Choroid plexus epithelial cell (primary cell): ENCODE results near the gene RYR2.
"Not testable (repeated sequence)": the region's sequence is repeated elsewhere in the genome, so short reads cannot be mapped to it uniquely, and the experiment has no call there.

Source experiments
- DNase-seq: peaks from one replicate; pipeline ENCODE4 v3.0.0-alpha.2; 2010; ENCODE audit warnings: low read depth
- H3K4me3 ChIP-seq: 2 replicates; pipeline ENCODE4 v1.5.1; 2011; ENCODE audit warnings: low read depth, mild to moderate bottlenecking, control low read depth, low read length, moderate library complexity
- CTCF ChIP-seq: conservative IDR thresholded peaks from 2 replicates; pipeline ENCODE4 v1.5.1; 2011; ENCODE audit warnings: low read depth, mild to moderate bottlenecking, control low read depth, inconsistent platforms, low read length, moderate library complexity

Gene RYR2

DNA sequence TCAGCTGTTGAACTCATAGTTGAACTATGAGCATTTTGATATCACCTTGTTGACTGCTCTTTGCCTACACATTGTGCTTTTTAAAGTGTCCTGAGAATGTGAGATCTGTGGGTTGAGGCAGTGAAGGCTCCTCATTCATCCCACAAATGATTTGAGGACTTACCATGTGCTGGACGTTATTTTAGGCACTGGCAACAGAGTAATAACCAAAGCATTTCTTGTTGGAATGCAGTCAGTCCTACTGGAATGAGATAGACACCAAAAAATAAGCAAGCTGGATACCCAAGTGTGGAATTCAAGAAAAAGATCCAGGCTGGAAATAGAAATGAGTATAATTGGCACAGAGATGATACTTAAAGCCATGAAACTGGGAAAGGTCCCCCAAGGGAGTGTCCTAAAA is 775.3 kb downstream of the RYR2 start:
- no peak for DNase-seq
- no peak for TF ChIP-seq CTCF
- no peak overlapping the region for H3K4me3 ChIP-seq

DNA sequence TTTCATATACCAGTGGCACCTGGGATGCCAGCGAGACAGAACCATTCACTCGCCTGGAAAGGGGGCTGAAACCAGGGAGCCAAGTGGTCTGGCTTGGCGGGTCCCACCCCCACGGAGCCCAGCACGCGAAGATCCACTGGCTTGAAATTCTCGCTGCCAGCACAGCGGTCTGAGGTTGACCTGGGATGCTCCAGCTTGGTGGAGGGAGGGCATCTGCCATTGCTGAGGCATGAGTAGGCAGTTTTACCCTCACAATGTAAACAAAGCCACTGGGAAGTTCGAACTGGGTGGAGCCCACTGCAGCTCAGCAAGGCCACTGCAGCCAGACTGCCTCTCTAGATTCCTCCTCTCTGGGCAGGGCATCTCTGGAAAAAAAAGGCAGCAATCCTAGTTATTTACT is 778.6 kb downstream of the RYR2 start:
- H3K4me3 ChIP-seq, DNase-seq: not testable (repeated sequence)

DNA sequence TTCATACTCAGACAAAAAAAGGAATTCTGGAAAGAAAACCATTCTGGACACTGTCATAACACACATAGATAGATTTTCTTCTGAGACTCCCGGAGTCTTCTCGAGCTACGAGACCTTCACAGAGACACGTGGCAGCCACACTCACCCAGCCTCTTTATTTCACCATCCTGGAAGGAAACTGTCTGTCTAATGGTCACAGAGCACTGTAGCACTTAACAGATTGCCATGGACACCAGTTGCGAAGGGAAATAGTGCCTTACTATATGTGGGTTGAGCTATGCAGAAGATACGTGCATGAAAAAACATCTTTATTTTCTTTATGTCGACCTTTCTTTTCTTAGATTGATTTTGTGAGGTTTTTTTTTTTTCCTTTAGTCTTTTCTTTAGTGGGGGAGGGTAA is 790.9 kb downstream of the RYR2 start:
- no peak for DNase-seq
- H3K4me3 ChIP-seq: no peak overlapping the region
- no peak for TF ChIP-seq CTCF

DNA sequence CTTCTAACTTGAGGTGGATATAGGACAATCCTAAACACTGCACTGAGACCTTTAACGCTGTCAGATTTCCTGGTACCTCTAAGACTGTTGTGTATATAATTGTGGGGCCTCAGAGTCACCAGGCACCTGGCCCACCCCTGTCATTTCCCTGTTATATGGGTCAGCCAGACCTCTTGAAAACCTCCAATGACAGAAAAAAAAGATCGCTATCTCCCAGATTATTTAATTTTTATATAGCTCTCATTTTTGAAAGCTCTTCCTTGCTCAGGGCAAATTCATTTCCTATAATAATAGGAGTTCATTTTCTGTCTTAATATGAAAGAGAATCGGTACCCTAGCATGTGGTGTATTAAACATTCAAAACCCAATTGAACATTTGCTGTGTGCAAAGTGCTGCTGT is 792.1 kb downstream of the RYR2 start:
- TF ChIP-seq CTCF: no peak
- no peak for DNase-seq

GRCh38 chr1:237834461-237834860 is 792.5 kb downstream of the RYR2 start:
- TF ChIP-seq CTCF: no peak
- DNase-seq: no peak

More for the DNA sequence above, 792.1 kb downstream of the RYR2 start:
- no peak overlapping the region for H3K4me3 ChIP-seq

DNA sequence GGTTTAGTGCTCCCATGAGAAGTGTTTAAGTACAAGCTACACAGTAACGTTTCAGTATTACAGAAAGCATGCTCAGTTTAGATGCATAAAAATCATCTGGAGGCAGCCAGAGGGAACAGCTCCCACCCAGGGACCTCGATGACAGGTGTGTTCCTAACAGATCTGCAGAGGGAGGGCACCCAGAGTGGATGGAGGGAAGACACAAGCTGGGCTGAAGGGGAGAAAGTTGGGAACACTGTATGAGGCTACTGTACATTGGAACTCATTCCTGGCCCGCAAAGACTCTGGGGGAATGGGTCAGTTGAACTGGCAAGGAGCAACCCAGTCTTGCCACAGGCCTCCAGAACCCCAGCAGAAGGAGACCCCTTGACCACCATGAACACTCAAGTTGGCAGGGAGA is 796.3 kb downstream of the RYR2 start:
- DNase-seq: no peak
- no peak for TF ChIP-seq CTCF

More at GRCh38 chr1:237834461-237834860, 792.5 kb downstream of the RYR2 start:
- no peak overlapping the region for H3K4me3 ChIP-seq

DNA sequence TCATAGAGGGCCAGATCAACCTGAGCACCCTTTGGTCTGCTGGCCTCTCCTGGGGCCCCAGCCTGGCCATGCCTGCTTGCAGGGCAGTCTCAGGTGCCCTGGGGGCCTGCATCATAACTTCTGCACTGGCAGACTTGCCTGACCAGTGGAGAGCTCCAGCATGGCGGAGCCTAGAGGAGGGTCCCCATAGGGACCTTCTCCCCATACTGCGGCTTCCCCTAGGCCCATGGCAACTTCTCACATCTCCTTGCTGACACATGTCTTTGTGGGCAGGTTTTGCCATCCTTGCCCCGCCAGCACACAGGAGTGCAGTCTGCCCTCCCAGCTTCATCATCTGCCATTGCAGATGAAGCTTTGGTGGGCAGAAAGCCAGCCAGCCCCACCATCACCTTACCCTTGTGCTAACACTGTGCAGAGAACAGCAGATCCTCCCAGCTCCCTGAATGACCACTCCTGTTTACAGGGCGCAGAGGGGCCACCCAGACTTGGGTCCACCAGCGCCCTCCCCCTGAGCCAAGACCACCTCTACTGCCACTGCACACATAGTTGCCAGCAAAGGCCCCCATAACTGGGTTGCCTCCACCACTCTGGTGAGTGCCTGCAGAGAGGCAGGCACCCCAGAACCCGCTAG is 797.0 kb downstream of the RYR2 start:
- no peak for DNase-seq
- H3K4me3 ChIP-seq: no peak overlapping the region
- no peak for TF ChIP-seq CTCF

More for the DNA sequence above, 796.3 kb downstream of the RYR2 start:
- no peak overlapping the region for H3K4me3 ChIP-seq
